Measurements from ENCODE around the gene CNPY2.

CNPY2 gene

DNA sequence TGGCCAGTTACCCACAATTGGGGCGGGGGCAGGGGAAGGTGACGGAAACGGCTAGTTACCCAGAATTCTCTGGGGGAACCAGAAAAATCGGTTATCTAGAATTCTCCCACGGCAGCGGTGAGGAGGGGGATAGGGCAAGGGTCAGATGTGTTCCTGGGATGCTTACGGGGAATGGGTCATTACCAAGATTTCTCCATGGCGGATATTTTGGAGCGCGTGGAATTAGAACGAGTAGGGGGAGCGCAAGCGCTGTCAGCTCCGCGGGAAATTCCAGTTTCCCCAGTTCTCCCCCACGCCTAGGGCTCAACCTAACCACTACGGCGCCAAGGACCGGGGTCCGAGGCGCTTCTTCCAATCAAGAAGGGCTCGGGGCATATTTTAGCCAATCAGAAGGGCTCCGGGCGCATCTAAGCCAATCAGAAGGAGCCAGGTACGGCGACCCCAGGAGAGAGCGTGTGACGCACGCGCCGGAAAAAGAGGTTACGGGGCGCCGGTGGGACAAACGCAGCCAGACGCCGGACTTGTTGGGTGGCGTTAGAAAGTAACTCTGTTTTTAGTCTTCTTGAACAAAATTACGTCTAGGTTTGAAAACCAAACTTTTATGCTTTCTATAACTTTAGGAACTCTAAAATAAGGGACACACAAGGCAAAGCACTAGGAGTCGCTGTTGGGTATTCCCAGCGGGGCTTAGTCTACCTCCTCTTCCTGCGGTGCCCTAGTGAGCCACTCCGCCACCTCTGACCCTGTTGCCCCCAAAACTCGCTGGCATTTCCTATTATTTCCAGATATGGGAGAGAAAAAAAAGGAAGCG is 18.1 kb upstream of the CNPY2 start, which contains the start of gene PAN2:
Gene PAN2, minus strand, starts transcription at position 322 of the 811 bp plus-strand sequence. CDS start 906 bp downstream, outside the sequence.
- TF ChIP-seq, protein P1, sequence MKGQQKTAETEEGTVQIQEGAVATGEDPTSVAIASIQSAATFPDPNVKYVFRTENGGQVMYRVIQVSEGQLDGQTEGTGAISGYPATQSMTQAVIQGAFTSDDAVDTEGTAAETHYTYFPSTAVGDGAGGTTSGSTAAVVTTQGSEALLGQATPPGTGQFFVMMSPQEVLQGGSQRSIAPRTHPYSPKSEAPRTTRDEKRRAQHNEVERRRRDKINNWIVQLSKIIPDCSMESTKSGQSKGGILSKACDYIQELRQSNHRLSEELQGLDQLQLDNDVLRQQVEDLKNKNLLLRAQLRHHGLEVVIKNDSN (IDR thresholded peaks at IDR 0.05), result peak; percentile 32
- peak; percentile 74 for TF ChIP-seq CREB1 (IDR thresholded peaks at IDR 0.05; ENCODE audit: low read depth)
- 0 out of 2 replicates have a peak, but pooled peaks have one; percentile 17 for TF ChIP-seq EP300 (IDR thresholded peaks at IDR 0.05; ENCODE audit: borderline replicate concordance)
- TF ChIP-seq, protein P2, sequence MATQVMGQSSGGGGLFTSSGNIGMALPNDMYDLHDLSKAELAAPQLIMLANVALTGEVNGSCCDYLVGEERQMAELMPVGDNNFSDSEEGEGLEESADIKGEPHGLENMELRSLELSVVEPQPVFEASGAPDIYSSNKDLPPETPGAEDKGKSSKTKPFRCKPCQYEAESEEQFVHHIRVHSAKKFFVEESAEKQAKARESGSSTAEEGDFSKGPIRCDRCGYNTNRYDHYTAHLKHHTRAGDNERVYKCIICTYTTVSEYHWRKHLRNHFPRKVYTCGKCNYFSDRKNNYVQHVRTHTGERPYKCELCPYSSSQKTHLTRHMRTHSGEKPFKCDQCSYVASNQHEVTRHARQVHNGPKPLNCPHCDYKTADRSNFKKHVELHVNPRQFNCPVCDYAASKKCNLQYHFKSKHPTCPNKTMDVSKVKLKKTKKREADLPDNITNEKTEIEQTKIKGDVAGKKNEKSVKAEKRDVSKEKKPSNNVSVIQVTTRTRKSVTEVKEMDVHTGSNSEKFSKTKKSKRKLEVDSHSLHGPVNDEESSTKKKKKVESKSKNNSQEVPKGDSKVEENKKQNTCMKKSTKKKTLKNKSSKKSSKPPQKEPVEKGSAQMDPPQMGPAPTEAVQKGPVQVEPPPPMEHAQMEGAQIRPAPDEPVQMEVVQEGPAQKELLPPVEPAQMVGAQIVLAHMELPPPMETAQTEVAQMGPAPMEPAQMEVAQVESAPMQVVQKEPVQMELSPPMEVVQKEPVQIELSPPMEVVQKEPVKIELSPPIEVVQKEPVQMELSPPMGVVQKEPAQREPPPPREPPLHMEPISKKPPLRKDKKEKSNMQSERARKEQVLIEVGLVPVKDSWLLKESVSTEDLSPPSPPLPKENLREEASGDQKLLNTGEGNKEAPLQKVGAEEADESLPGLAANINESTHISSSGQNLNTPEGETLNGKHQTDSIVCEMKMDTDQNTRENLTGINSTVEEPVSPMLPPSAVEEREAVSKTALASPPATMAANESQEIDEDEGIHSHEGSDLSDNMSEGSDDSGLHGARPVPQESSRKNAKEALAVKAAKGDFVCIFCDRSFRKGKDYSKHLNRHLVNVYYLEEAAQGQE (IDR thresholded peaks at IDR 0.05; ENCODE audit: low read depth), result no peak
- TF ChIP-seq TCF12 (IDR thresholded peaks at IDR 0.05; ENCODE audit: low read depth), result peak; percentile 76; the same call in 1 of the 2 replicates
- TF ChIP-seq TAF1 (IDR thresholded peaks at IDR 0.05; ENCODE audit: low read depth), result peak; percentile 92
- TF ChIP-seq RAD21 (IDR thresholded peaks at IDR 0.05; ENCODE audit: low read depth), result peak; percentile 29; the same call in 1 of the 2 replicates
- no peak for TF ChIP-seq CEBPB (IDR thresholded peaks at IDR 0.05)
- peak; percentile 42; the same call in 1 of the 2 replicates for TF ChIP-seq FOXM1 (IDR thresholded peaks at IDR 0.05; ENCODE audit: borderline replicate concordance, low read depth)
- TF ChIP-seq NFIC (IDR thresholded peaks at IDR 0.05), result no peak; the same call in 1 of the 2 replicates
- TF ChIP-seq YY1 (IDR thresholded peaks at IDR 0.05; ENCODE audit: low read depth), result peak; percentile 80
- 0 out of 2 replicates have a peak, but pooled peaks have one; percentile 8 for TF ChIP-seq TEAD4 (IDR thresholded peaks at IDR 0.05)
- peak; percentile 68; the same call in 1 of the 2 replicates for TF ChIP-seq ZBTB7A (IDR thresholded peaks at IDR 0.05; ENCODE audit: low read depth)
- peak; percentile 0; the same call in 1 of the 2 replicates for TF ChIP-seq EGR1 (IDR thresholded peaks at IDR 0.05)
- TF ChIP-seq, protein P3, sequence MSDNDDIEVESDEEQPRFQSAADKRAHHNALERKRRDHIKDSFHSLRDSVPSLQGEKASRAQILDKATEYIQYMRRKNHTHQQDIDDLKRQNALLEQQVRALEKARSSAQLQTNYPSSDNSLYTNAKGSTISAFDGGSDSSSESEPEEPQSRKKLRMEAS (IDR thresholded peaks at IDR 0.05), result peak; percentile 86

DNA sequence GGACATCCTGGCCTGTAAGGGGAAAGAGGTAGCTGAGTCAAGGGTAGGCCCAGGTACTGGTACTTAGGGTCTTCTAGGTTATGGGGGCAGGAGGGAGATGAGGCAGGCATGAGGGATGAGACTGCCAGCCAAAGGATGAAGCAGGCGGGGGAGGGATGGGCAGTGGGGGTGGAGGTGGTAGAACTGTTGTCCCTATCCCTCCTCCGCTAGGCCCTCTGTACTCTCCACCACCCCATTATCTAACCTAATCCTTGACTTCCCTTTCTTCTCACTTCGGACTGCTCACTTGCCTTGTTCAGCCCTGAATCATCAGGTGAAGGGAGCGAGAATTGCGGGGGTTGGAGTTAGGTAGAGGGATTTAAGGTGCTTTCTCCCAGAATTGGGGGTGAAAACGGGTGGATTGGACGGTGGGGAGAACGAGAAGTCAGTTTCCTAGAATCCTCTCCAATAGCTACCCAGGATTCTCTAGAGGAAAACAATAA is 17.4 kb upstream of the CNPY2 start:
- TF ChIP-seq RAD21 (IDR thresholded peaks at IDR 0.05; ENCODE audit: low read depth) (no peak), EGR1 (IDR thresholded peaks at IDR 0.05) (0 out of 2 replicates have a peak, but pooled peaks have one; percentile 24)

DNA sequence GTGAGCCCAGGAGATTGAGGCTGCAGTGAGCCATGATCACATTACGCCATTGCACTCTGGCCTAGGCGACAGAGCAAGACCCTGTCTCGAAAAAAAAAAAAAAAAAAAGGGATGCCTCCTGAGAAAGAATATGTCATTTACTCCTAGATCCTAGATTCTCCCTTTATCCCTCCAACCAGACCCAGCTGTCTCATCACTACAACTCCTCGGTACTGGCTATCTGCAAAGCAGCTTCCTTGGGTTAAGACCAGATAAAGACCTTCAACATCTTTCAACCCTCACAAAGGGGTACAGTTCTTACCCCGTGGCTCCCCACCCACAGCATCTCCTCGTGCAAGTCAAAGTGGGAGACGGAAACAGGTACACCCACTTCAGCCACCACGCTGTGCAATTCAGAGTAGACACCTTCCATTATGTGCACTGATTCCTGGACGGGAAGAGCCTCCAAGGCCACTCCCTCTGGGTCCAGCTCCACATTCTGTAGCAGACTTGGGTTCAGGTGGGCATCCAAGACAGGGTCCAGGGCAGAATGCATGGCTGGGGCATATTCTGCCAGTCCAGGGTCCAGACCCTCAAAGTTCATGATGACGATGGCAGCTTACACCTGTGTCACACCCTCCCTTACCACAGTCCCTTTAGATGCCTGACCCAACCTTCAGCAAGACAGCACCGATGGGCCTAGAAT is 16.9 kb upstream of the CNPY2 start:
- TF ChIP-seq TCF12 (IDR thresholded peaks at IDR 0.05; ENCODE audit: low read depth), result no peak
- TF ChIP-seq FOXM1 (IDR thresholded peaks at IDR 0.05; ENCODE audit: borderline replicate concordance, low read depth), result no peak
- TF ChIP-seq CEBPB (IDR thresholded peaks at IDR 0.05), result no peak
- TF ChIP-seq ZBTB7A (IDR thresholded peaks at IDR 0.05; ENCODE audit: low read depth), result no peak
- no peak for TF ChIP-seq EGR1 (IDR thresholded peaks at IDR 0.05)
- no peak for TF ChIP-seq NFIC (IDR thresholded peaks at IDR 0.05)
- no peak for TF ChIP-seq YY1 (IDR thresholded peaks at IDR 0.05; ENCODE audit: low read depth)
- TF ChIP-seq RAD21 (IDR thresholded peaks at IDR 0.05; ENCODE audit: low read depth), result no peak
- TF ChIP-seq, protein P3 (IDR thresholded peaks at IDR 0.05), result no peak
- TF ChIP-seq, protein P2 (IDR thresholded peaks at IDR 0.05; ENCODE audit: low read depth), result no peak
- TF ChIP-seq TAF1 (IDR thresholded peaks at IDR 0.05; ENCODE audit: low read depth), result no peak
- TF ChIP-seq, protein P1 (IDR thresholded peaks at IDR 0.05), result no peak
- no peak for TF ChIP-seq CREB1 (IDR thresholded peaks at IDR 0.05; ENCODE audit: low read depth)
- no peak for TF ChIP-seq EP300 (IDR thresholded peaks at IDR 0.05; ENCODE audit: borderline replicate concordance)
- TF ChIP-seq TEAD4 (IDR thresholded peaks at IDR 0.05), result no peak

DNA sequence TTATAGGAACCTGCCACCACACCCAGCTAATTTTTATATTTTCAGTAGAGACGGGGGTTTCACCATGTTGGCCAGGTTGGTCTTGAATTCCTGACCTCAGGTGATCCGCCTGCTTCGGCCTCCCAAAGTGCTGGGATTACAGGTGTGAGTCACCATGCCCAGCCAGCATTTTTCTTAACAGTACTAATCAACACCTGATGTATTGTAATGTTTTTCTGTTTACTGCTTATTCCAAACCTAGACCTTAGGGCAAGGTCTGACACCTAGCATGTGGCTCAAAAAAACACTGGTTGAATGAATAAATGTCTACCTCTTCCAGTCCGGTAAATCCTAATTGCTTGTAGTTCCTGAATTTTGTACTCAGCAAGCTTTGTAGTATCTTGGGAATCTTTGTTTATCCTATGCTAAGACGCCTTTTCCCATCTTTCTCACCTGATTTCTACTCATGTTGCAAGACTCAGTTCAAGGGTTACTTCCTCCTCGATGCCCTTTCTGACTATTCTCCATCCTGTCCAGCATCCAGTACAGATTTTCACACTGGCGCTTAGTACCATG is 15.2 kb upstream of the CNPY2 start:
- TF ChIP-seq RAD21 (IDR thresholded peaks at IDR 0.05; ENCODE audit: low read depth), result no peak
- TF ChIP-seq, protein P2 (IDR thresholded peaks at IDR 0.05; ENCODE audit: low read depth), result no peak

Data from Ishikawa (cell line).